Central memory CD8-positive, alpha-beta T cell (primary cell): ENCODE data around the gene RAD50.

ENCODE experiments used
- ATAC-seq: fragments of 150-1000 bp; cut with Tn5 transposase; replicated peaks from 2 replicates; pipeline ENCODE4 v1.10.0; 2022; ENCODE audit warnings: mild to moderate bottlenecking, moderate FRiP score, moderate number of reproducible peaks; ENCODE audit not compliant: poor library complexity, severe bottlenecking; ENCODE audit errors: extremely low read depth
- DNase-seq, 2 donors: peaks; one replicate each; pipeline ENCODE4 v3.0.0; 2021; ENCODE audit warnings: low spot score in 2 of 2
- H3K27ac Mint-ChIP-seq: one replicate; pipeline ENCODE4 v1.8.0; 2022; ENCODE audit warnings: low read depth, mild to moderate bottlenecking, moderate library complexity, mixed read lengths
- H3K27me3 Mint-ChIP-seq: one replicate; pipeline ENCODE4 v1.8.0; 2022; ENCODE audit warnings: mixed read lengths
- H3K36me3 Mint-ChIP-seq: one replicate; pipeline ENCODE4 v1.8.0; 2022; ENCODE audit warnings: mild to moderate bottlenecking, moderate library complexity, mixed read lengths; ENCODE audit not compliant: insufficient read depth
- H3K4me1 Mint-ChIP-seq: one replicate; pipeline ENCODE4 v1.8.0; 2022; ENCODE audit warnings: mixed read lengths
- H3K4me3 Mint-ChIP-seq: one replicate; pipeline ENCODE4 v1.8.0; 2022; ENCODE audit warnings: mild to moderate bottlenecking, moderate library complexity, mixed read lengths
- H3K9me3 Mint-ChIP-seq: one replicate; pipeline ENCODE4 v1.8.0; 2022; ENCODE audit warnings: mixed read lengths

The RAD50 gene

GRCh38 chr5:132669455-132669820 lies 112.7 kb downstream of the RAD50 start:
- ATAC-seq (no peak), DNase-seq (no peak)
- H3K9me3 Mint-ChIP-seq: no peaks in the 10 kb centered on the region
- no peak overlapping the region for H3K4me3 Mint-ChIP-seq
- H3K36me3 Mint-ChIP-seq: no peaks in the 10 kb centered on the region
- no peak overlapping the region for H3K27ac Mint-ChIP-seq
- peaks cover 24% of the 10 kb centered on the region for H3K4me1 Mint-ChIP-seq
- H3K27me3 Mint-ChIP-seq: no peaks in the 10 kb centered on the region

- peaks cover 23% of the 10 kb centered on the region for H3K4me1 Mint-ChIP-seq
- H3K9me3 Mint-ChIP-seq: no peaks in the 10 kb centered on the region
- no peak overlapping the region for H3K4me3 Mint-ChIP-seq
- H3K36me3 Mint-ChIP-seq: no peaks in the 10 kb centered on the region
- H3K27me3 Mint-ChIP-seq: no peaks in the 10 kb centered on the region
- DNase-seq: no peak
- no peak for ATAC-seq
- no peak overlapping the region for H3K27ac Mint-ChIP-seq
These were observed 113.4 kb downstream of the RAD50 start for GRCh38 chr5:132669966-132670882.

- no peak overlapping the region for H3K27ac Mint-ChIP-seq
- no peak overlapping the region for H3K4me3 Mint-ChIP-seq
- no peaks in the 10 kb centered on the region for H3K27me3 Mint-ChIP-seq
- ATAC-seq: no peak
- no peaks in the 10 kb centered on the region for H3K9me3 Mint-ChIP-seq
- peaks cover 26% of the 10 kb centered on the region for H3K4me1 Mint-ChIP-seq
- no peaks in the 10 kb centered on the region for H3K36me3 Mint-ChIP-seq
- DNase-seq: no peak
These were observed 114.2 kb downstream of the RAD50 start for GRCh38 chr5:132671000-132671399.

- peak overlapping the region; percentile 6 for H3K27ac Mint-ChIP-seq
- no peak overlapping the region for H3K4me3 Mint-ChIP-seq
- DNase-seq (no peak), ATAC-seq (no peak)
- no peaks in the 10 kb centered on the region for H3K27me3 Mint-ChIP-seq
- H3K4me1 Mint-ChIP-seq: peaks cover 37% of the 10 kb centered on the region
- H3K9me3 Mint-ChIP-seq: no peaks in the 10 kb centered on the region
- peaks cover 2% of the 10 kb centered on the region for H3K36me3 Mint-ChIP-seq
These were observed 116.7 kb downstream of the RAD50 start for GRCh38 chr5:132673488-132673887.

- Mint-ChIP-seq H3K4me1 (peaks cover 37% of the 10 kb centered on the region), H3K4me3 (peak within 1 kb of the TSS; percentile 60), H3K27me3 (no peaks in the 10 kb centered on the region), H3K27ac (peak within 1 kb of the TSS; percentile 6), H3K9me3 (no peaks in the 10 kb centered on the region), H3K36me3 (peaks cover 2% of the 10 kb centered on the region)
- no peak for DNase-seq
- peak; percentile 35 for ATAC-seq
These were observed 117.3 kb downstream of the RAD50 start, which contains the start of gene IL4 for GRCh38 chr5:132673939-132674630. IL4 (plus strand) TSS chr5:132673989; CDS start chr5:132674051, 62 bp downstream.

GRCh38 chr5:132674671-132675506 lies 118.1 kb downstream of the RAD50 start:
- Mint-ChIP-seq H3K27ac (peak overlapping the region; percentile 6), H3K4me1 (peaks cover 37% of the 10 kb centered on the region), H3K4me3 (peak overlapping the region; percentile 60), H3K27me3 (no peaks in the 10 kb centered on the region), H3K9me3 (no peaks in the 10 kb centered on the region), H3K36me3 (peaks cover 2% of the 10 kb centered on the region)
- DNase-seq (no peak), ATAC-seq (peak; percentile 64)

- Mint-ChIP-seq H3K27me3 (no peaks in the 10 kb centered on the region), H3K4me3 (peak overlapping the region; percentile 60), H3K4me1 (peaks cover 37% of the 10 kb centered on the region), H3K9me3 (no peaks in the 10 kb centered on the region), H3K36me3 (peaks cover 2% of the 10 kb centered on the region), H3K27ac (peak overlapping the region; percentile 6)
- no peak for ATAC-seq
- DNase-seq: no peak
These were observed 119.3 kb downstream of the RAD50 start for GRCh38 chr5:132675936-132676689.

- H3K4me1 Mint-ChIP-seq: peaks cover 37% of the 10 kb centered on the region
- H3K4me3 Mint-ChIP-seq: no peak overlapping the region
- no peaks in the 10 kb centered on the region for H3K9me3 Mint-ChIP-seq
- no peak for ATAC-seq
- H3K36me3 Mint-ChIP-seq: peaks cover 5% of the 10 kb centered on the region
- DNase-seq: no peak
- H3K27ac Mint-ChIP-seq: no peak overlapping the region
- H3K27me3 Mint-ChIP-seq: no peaks in the 10 kb centered on the region
These were observed 120.4 kb downstream of the RAD50 start for GRCh38 chr5:132677191-132677590.

- no peak overlapping the region for H3K27ac Mint-ChIP-seq
- H3K4me3 Mint-ChIP-seq: no peak overlapping the region
- H3K4me1 Mint-ChIP-seq: peaks cover 37% of the 10 kb centered on the region
These were observed 121.1 kb downstream of the RAD50 start for GRCh38 chr5:132677682-132678400.

GRCh38 chr5:132678735-132679134 lies 122.0 kb downstream of the RAD50 start:
- Mint-ChIP-seq H3K4me1 (peaks cover 32% of the 10 kb centered on the region), H3K27me3 (no peaks in the 10 kb centered on the region), H3K27ac (no peak overlapping the region), H3K9me3 (no peaks in the 10 kb centered on the region), H3K4me3 (no peak overlapping the region), H3K36me3 (peaks cover 6% of the 10 kb centered on the region)
- DNase-seq (no peak), ATAC-seq (no peak)

More at GRCh38 chr5:132677682-132678400, 121.1 kb downstream of the RAD50 start:
- ATAC-seq: no peak
- Mint-ChIP-seq H3K36me3 (peaks cover 5% of the 10 kb centered on the region), H3K27me3 (no peaks in the 10 kb centered on the region), H3K9me3 (no peaks in the 10 kb centered on the region)
- DNase-seq: no peak

GRCh38 chr5:132679166-132679565 lies 122.4 kb downstream of the RAD50 start:
- peaks cover 8% of the 10 kb centered on the region for H3K36me3 Mint-ChIP-seq
- ATAC-seq: no peak
- no peak overlapping the region for H3K4me3 Mint-ChIP-seq
- H3K4me1 Mint-ChIP-seq: peaks cover 27% of the 10 kb centered on the region
- H3K27ac Mint-ChIP-seq: no peak overlapping the region
- no peaks in the 10 kb centered on the region for H3K9me3 Mint-ChIP-seq
- DNase-seq: no peak
- no peaks in the 10 kb centered on the region for H3K27me3 Mint-ChIP-seq
